GM19099 (cell line): Measurements from ENCODE around the gene COQ10A.

Experiments used
- POLR2A ChIP-seq: IDR thresholded peaks from 3 replicates; pipeline ENCODE4 v1.6.1; 2011; ENCODE audit warnings: low read depth; ENCODE audit not compliant: insufficient read length; ENCODE audit errors: extremely low read depth

Gene COQ10A

GRCh38 chr12:56257491-56258067, 9.2 kb upstream of the COQ10A start:
- no peak for TF ChIP-seq POLR2A

- TF ChIP-seq POLR2A: peak; percentile 67
Observed at GRCh38 chr12:56258068-56258819, 8.5 kb upstream of the COQ10A start, which contains the start of gene ANKRD52. Gene ANKRD52, minus strand, starts transcription at chr12:56258384. Its CDS starts 115 bp downstream, at chr12:56258269.

- no peak for TF ChIP-seq POLR2A
Observed at GRCh38 chr12:56258820-56259183, 7.9 kb upstream of the COQ10A start.

DNA sequence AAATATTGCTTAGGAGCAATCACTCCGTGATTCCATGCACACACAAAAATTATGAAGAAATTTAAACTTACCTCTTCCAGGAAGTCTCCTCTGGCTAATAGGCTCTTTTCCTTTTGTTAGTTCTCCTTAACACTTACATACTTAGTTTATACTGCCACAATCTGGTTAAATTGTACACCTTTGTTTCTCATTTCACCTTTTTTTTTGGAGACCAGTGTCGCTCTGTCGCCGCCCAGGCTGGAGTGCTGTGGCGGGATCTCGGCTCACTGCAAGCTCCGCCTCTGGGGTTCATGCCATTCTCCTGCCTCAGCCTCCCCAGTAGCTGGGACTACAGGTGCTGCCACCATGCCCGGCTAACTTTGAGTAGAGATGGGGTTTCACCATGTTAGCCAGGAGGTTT, 6.4 kb upstream of the COQ10A start:
- TF ChIP-seq POLR2A: no peak

DNA sequence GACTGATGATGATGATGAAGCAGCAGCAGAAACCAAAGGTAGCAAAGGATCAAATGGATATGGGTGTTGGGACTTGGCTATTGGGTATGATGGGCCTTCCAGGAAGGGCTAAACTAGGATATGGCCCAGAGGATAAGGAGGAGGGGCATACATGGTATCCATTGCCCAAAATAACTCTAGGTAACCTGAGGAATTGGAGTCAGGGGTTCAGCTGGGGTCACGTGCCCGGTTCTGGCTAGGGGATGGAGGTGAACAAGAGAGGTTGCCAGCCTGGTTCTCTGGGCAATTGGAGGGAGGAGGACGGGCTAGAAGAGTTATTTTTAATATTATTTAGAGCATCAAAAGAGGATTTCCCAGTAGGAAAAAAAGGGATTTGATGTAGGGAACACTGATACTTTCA, 5.8 kb upstream of the COQ10A start:
- TF ChIP-seq POLR2A: no peak

- no peak for TF ChIP-seq POLR2A
Observed at GRCh38 chr12:56261503-56262232, 5.1 kb upstream of the COQ10A start.

DNA sequence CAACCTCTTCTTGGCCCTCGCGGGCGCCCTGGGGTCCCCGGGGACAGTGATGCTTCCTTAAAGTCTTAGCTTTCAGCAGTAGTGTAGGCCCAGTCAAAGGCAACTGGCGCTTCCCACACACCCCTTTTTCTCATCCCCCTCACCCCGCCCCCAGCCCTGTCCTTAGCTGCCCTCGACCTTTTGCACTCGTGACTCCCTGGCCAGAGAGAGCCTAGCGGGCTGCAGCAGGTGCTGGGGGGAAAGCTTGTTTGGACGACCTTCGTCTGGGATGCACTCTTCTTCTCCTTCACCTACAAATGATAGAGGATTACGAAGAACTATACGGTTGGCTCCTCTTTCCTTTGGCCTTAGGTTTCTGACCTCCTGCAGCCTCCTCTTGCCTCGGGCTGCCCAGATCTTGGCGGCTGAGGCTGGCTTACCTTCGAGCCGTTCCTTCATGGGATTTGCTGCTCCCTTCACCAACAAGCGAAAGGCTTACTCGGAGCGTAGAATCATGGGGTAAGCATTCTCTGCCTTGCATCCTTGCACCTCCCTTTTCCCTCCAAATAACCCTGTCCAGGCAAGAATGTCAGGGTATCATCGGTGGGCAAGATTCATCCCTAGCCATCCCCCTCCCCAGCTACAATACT, 815 bp downstream of the COQ10A start:
- TF ChIP-seq POLR2A: no peak

- no peak for TF ChIP-seq POLR2A
Observed at GRCh38 chr12:56271031-56271430, 4.3 kb downstream of the COQ10A start.

DNA sequence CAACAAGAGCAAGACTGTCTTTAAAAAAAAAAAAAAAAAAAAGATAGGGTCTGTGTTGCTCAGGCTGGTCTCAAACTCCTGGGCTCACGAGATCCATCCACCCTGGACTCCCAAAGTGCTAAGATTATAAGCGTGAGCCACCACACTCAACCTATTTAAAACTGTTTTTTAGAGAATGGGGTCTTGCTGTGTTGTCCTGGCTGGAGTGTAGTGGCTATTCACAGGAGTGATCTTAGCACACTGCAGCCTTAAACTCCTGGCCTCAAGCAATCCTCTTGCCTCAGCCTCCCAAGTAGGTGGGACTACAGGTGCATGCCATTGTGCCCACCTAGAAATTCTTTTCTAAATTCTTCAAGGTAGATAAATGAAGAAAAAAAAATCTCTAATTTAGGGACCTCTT, 7.6 kb downstream of the COQ10A start:
- no peak for TF ChIP-seq POLR2A

GRCh38 chr12:56278905-56279304, 12.2 kb downstream of the COQ10A start:
- TF ChIP-seq POLR2A: no peak

DNA sequence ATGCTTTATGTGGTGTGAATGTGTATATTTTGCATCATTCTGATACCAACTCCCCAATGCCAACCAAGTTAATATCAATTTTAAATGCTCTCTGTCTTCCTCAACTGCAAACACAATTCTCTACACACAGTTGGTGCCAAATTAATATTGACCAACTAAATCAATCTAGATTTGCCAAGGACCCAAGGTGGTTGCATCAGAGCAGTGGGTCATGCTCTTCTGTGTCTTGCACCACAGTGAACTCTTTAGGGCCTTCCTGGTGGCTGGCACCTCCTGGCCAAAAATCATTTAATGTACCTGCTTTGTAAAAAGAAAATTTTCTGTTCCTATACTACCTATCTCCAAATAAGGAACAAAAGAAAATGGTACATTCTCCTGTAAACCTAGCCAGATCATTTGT, 14.1 kb downstream of the COQ10A start:
- no peak for TF ChIP-seq POLR2A

- TF ChIP-seq POLR2A: no peak
Observed at GRCh38 chr12:56282030-56282429, 15.3 kb downstream of the COQ10A start.

GRCh38 chr12:56282579-56282978, 15.8 kb downstream of the COQ10A start:
- TF ChIP-seq POLR2A: no peak

DNA sequence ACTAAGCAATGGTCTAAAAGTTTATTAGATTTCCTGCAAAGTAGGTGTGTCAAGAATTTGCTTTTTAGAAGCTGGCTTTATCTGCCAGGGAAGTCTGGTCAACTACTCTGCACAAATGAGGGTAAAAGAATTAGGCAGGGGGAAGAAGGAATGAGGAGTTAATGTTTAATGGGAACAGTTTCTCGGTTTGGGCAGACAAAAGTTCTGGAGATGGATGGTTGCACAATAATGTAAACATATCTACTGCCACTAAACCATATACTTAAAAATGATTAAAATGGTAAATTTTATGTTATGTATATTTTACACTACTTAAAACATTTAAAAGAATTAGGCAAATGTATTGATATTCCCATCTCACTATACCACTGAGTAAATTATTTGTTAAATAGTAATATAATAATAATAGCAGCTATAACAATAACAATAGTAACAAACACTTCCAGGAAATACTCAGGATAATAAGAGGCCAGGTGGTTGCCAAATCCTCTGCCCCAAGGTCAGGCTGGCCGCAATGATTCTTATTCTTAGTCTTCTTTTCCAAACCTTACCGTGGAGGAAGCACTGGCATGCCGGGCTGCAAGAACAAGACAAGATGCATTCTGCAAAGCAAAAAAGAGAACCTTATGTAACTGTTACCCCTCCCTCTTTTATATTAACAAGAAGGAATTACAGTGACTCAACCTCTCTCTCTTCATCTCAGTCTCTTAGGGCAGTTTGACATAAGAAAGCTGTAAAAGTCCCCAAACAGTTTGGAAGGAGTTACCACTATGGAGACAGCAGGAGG, 19.5 kb downstream of the COQ10A start:
- no peak for TF ChIP-seq POLR2A
